ENCODE data around the gene SCN2B. TPM values are rescaled to one million over a fixed set of nuclear protein-coding genes. Genes with fewer than 3 reads are reported as not detected.

SCN2B gene
- total RNA-seq, 1 experiment from 2014 or later, result not detected

DNA sequence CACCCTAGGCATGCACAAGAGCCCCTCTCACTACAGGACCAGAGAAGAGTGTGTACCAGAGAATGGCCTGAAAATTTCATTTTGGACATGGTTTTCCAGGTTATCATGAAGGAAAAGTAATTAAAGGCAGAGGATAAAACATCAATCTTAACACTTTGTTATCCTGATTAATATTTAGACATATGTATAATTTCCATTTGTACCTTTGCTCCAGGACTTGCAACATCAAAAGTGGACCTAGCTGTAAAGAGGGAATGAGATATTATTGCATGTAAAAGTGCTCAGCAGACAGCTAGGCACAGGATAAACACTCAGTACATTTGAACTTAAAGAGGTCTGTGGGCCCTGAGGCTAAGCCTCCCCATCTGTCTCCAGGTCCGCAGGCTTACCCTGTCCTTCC, 21.8 kb downstream of the SCN2B start:
- no peak for DNase-seq (ENCODE audit: low read depth)

- no peak for DNase-seq (ENCODE audit: low read depth)
Measured at GRCh38 chr11:118153976-118154375, 22.5 kb downstream of the SCN2B start.

DNA sequence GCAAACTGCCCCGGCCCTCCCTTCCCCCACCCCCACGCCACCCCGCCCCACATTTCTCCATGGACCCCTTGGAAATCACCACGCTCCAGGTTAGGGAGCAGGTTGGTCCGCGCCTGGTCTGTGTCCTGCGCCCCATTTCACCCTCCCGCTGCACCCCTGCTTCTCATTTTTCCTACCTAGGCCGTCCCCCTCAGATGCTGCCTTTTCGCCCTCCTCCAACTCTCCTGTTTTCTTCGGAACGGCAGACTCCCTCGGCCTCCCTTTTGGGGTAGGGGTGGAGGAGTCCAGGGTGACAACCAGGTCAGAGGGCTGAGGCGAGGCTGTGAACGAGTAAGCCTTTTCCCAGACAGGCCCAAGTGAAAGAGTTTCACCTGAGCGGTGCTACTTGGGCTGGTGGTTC, 22.9 kb downstream of the SCN2B start:
- no peak for DNase-seq (ENCODE audit: low read depth)

- DNase-seq (ENCODE audit: low read depth), result peak; percentile 45
Measured at GRCh38 chr11:118152552-118153471, 23.6 kb downstream of the SCN2B start, which contains the start of gene SCN4B. Gene SCN4B (minus strand): TSS chr11:118152823. CDS start chr11:118152673, 150 bp downstream.

DNA sequence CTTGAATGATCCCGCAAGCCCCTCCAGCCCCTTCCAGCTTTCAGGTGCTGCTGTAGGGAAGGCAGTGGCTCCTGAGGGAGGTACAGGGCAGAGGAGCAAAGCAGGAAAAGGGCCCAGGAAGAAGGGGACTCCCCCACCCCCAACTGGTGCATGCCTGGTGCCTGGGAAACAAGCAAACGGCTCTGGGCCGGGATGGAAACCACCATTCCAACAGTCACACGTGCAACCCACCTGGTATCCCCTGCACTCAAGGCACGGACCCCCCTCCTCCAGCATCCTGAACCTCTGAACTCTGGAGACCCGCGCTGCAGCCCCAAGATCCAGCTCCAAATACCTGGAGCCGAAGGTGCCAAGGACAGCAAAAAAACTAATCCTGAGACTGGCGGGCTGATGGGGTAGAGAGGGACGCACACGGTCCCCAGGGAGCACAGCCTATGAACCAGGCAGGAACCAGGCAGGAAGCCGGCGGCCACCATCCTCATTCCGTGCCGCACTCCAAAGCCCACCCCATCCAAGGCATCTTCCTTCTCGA, 24.4 kb downstream of the SCN2B start:
- DNase-seq (ENCODE audit: low read depth), result no peak

GRCh38 chr11:118151431-118151830, 25.0 kb downstream of the SCN2B start:
- DNase-seq (ENCODE audit: low read depth), result no peak

- no peak for DNase-seq (ENCODE audit: low read depth)
Measured at GRCh38 chr11:118149493-118149892, 26.9 kb downstream of the SCN2B start.

DNA sequence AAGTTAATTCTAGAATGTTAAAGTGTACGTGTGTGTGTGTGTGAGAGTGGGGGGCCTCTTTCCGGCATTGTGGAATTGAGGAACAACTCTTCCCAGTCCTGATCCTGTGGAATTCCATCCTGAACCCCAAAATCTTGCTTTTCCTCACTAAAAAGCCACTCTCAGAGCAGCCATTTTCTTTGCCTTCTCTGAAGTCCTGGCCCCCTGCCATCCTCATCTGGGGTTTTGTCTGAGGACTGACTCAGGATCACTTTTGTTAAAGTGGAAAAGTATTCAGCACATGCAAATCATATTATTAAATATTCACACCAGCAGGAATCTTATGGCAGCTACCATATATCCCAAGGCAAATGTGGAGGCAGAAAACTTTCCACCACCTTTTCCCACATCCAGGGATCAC, 27.6 kb downstream of the SCN2B start:
- DNase-seq (ENCODE audit: low read depth), result no peak

GRCh38 chr11:118148240-118148639, 28.2 kb downstream of the SCN2B start:
- DNase-seq (ENCODE audit: low read depth), result no peak

GRCh38 chr11:118147502-118147901, 28.9 kb downstream of the SCN2B start:
- no peak for DNase-seq (ENCODE audit: low read depth)

- no peak for DNase-seq (ENCODE audit: low read depth)
Measured at GRCh38 chr11:118146554-118146953, 29.9 kb downstream of the SCN2B start.

GRCh38 chr11:118145285-118146227, 30.9 kb downstream of the SCN2B start:
- peak; percentile 52 for DNase-seq (ENCODE audit: low read depth)

GRCh38 chr11:118144301-118145268, 31.9 kb downstream of the SCN2B start:
- DNase-seq (ENCODE audit: low read depth), result no peak

GRCh38 chr11:118143661-118144185, 32.7 kb downstream of the SCN2B start:
- no peak for DNase-seq (ENCODE audit: low read depth)

DNA sequence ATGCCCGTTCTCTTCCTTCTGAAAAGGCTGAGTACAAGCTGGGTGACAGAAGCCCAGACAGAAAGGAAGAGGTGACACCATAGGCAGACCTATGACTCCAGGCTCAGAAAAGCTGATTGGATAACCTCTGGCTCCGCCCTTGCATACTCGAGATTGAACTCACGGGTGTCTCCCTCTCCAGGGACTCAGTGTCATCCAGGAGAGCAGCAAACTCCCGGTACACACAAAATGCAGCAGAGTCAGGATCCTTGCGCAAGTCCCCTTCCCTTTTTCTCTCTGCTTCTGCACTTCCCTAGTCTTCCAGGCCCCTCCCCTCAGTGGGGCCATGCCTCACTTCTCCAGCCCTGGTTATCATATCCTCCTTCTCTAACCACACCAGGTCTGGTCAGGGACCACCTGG, 33.6 kb downstream of the SCN2B start:
- no peak for DNase-seq (ENCODE audit: low read depth)

- DNase-seq (ENCODE audit: low read depth), result peak; percentile 25
Measured at GRCh38 chr11:118142081-118142480, 34.4 kb downstream of the SCN2B start.

- peak; percentile 39 for DNase-seq (ENCODE audit: low read depth)
Measured at GRCh38 chr11:118139578-118139977, 36.9 kb downstream of the SCN2B start.

DNA sequence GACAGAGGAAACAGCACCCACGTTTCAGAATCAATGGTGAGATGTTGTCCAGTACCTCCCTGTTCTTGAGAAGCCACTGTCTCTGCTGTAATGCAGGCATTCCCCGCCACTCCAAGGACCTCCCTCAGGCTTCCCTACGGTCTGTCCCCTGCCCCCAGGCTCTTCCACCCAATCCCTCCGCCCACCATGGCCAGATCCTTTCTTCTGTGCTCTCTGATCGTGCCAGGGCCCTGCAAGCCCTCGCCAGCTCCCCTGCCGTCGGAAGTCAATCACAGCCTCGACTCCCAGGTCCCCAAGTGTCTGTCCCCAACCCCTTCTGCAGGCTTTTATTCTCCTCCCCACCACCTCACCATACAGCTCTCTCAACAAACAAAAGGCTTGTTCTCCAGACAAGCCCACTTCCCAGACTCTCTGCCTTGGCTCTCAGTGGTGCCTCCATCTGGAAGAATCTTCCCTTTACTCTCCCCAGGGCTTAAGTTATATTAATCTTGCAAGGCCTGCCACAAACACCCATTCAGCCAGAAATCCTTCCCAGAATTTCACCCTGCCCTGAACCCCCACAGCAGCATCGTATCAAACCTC, 37.5 kb downstream of the SCN2B start:
- no peak for DNase-seq (ENCODE audit: low read depth)

- no peak for DNase-seq (ENCODE audit: low read depth)
Measured at GRCh38 chr11:118136801-118137200, 39.6 kb downstream of the SCN2B start.

- DNase-seq (ENCODE audit: low read depth), result no peak
Measured at GRCh38 chr11:118136341-118136740, 40.1 kb downstream of the SCN2B start.

Data from RPMI7951 (cell line).